ENCODE results near the gene ARRDC2. TPM values are rescaled to one million over a fixed set of nuclear protein-coding genes. Genes with fewer than 3 reads are reported as not detected.

ARRDC2 gene
- total RNA-seq, 1 donor from 2014 or later = 2.8 TPM

DNA sequence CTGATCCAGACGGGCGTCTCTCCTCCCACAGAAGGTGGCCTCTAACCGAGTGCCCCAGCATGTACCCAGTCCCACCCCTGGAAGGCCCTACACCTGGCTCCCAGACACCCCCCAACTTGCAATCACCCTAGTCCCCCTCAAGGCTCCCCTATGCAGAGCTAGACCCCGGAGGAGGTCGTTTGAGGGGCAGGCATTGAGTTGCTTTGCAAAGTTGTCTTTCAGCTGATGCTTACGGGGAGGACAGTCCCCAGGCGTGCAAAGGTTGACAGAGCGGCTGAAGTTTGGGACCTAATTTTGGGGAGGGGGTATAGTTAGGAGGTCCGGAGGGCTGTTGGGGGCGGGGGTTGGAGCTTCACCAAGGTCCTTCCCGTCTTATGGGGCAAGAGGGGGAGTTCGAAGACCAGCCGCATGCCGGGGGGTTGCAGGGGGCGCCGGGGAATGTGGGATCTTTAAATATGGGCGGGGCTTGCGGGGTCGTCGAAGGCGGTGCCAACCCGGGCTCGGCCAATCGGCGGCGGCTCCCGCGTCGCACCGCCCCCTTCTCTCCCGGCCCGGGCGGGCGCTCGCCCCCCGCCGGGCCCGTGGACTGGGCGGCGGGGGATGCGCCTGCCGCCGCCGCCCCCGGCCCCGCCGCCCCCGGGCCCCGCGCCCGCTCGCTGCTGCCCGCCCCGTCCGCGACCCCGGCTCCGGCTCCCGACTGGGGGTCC lies 41.3 kb upstream of the ARRDC2 start, which contains the start of gene KCNN1:
Gene KCNN1 (plus strand): TSS at position 558 of the 707 bp plus-strand sequence. CDS start 6,782 bp downstream, outside the sequence.
- TF ChIP-seq, protein P1, sequence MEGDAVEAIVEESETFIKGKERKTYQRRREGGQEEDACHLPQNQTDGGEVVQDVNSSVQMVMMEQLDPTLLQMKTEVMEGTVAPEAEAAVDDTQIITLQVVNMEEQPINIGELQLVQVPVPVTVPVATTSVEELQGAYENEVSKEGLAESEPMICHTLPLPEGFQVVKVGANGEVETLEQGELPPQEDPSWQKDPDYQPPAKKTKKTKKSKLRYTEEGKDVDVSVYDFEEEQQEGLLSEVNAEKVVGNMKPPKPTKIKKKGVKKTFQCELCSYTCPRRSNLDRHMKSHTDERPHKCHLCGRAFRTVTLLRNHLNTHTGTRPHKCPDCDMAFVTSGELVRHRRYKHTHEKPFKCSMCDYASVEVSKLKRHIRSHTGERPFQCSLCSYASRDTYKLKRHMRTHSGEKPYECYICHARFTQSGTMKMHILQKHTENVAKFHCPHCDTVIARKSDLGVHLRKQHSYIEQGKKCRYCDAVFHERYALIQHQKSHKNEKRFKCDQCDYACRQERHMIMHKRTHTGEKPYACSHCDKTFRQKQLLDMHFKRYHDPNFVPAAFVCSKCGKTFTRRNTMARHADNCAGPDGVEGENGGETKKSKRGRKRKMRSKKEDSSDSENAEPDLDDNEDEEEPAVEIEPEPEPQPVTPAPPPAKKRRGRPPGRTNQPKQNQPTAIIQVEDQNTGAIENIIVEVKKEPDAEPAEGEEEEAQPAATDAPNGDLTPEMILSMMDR (IDR thresholded peaks at IDR 0.05; ENCODE audit: unreplicated experiment) = no peak
- peak; percentile 46 for DNase-seq (ENCODE audit: low spot score)
- no peaks in the 10 kb centered on the region for H3K9me3 Mint-ChIP-seq (ENCODE audit: unreplicated experiment)
- peak within 1 kb of the TSS; percentile 94 for H3K4me3 Mint-ChIP-seq (ENCODE audit: unreplicated experiment)
- no peaks in the 10 kb centered on the region for H3K36me3 Mint-ChIP-seq (ENCODE audit: low read depth, unreplicated experiment)
- peaks cover 2% of the 10 kb centered on the region for H3K27me3 Mint-ChIP-seq (ENCODE audit: unreplicated experiment)
- peaks cover 15% of the 10 kb centered on the region for H3K4me1 Mint-ChIP-seq (ENCODE audit: unreplicated experiment)
- peak within 1 kb of the TSS; percentile 62 for H3K27ac Mint-ChIP-seq (ENCODE audit: unreplicated experiment)

DNA sequence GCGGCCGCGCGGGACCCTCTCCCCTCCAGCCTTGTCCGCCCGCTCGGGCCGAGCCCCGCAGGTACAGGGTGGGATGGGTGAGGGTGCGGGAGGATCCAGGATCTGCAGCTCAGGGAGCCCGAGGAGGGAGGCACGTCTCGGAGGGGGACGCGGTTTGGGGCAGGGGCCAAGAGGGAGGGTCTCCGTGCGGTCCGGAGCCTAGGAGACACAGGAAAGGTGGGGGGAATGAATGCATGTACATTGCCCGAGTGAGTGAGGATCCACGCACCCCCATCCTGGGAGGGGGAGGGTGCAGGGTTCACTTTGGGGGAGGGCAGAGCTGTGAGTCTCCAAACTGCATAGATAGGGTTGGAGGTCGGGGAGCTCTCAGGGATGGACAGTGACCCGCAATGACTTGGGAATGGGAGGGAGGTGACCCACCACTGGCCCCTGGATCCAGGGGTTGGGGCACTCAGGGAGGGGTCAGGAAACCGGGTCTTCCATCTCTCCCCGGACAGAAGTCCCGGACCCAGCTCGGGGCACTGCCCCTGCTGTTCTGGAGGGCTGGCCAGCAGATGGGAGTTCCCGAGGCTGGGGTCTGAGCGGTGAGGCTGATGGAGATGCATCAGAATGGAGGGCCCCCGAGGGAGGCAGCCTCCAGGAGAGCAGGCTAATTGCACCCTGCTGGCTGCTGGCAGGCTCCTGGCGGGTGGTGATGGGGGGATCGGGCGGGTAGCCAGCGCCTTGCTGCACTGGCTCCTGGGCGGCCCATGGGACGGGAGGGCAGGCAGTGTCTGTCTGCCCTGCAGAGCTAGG lies 40.5 kb upstream of the ARRDC2 start:
- Mint-ChIP-seq H3K4me3 (ENCODE audit: unreplicated experiment) (peak overlapping the region; percentile 94), H3K27me3 (ENCODE audit: unreplicated experiment) (peaks cover 2% of the 10 kb centered on the region), H3K36me3 (ENCODE audit: low read depth, unreplicated experiment) (no peaks in the 10 kb centered on the region), H3K27ac (ENCODE audit: unreplicated experiment) (no peak overlapping the region), H3K9me3 (ENCODE audit: unreplicated experiment) (no peaks in the 10 kb centered on the region), H3K4me1 (ENCODE audit: unreplicated experiment) (peaks cover 15% of the 10 kb centered on the region)
- no peak for DNase-seq (ENCODE audit: low spot score)
- TF ChIP-seq, protein P1 (IDR thresholded peaks at IDR 0.05; ENCODE audit: unreplicated experiment) = no peak

- TF ChIP-seq, protein P1 (IDR thresholded peaks at IDR 0.05; ENCODE audit: unreplicated experiment) = no peak
- DNase-seq (ENCODE audit: low spot score) = no peak
- H3K9me3 Mint-ChIP-seq (ENCODE audit: unreplicated experiment) = no peaks in the 10 kb centered on the region
- peaks cover 5% of the 10 kb centered on the region for H3K27me3 Mint-ChIP-seq (ENCODE audit: unreplicated experiment)
- peaks cover 5% of the 10 kb centered on the region for H3K36me3 Mint-ChIP-seq (ENCODE audit: low read depth, unreplicated experiment)
- H3K4me3 Mint-ChIP-seq (ENCODE audit: unreplicated experiment) = no peak overlapping the region
- H3K4me1 Mint-ChIP-seq (ENCODE audit: unreplicated experiment) = peaks cover 15% of the 10 kb centered on the region
- no peak overlapping the region for H3K27ac Mint-ChIP-seq (ENCODE audit: unreplicated experiment)
Observed at GRCh38 chr19:17968362-17968761, 39.6 kb upstream of the ARRDC2 start.

GRCh38 chr19:17969096-17969792 lies 38.7 kb upstream of the ARRDC2 start:
- no peak for DNase-seq (ENCODE audit: low spot score)
- Mint-ChIP-seq H3K4me3 (ENCODE audit: unreplicated experiment) (no peak overlapping the region), H3K9me3 (ENCODE audit: unreplicated experiment) (no peaks in the 10 kb centered on the region), H3K4me1 (ENCODE audit: unreplicated experiment) (peaks cover 15% of the 10 kb centered on the region), H3K27me3 (ENCODE audit: unreplicated experiment) (peaks cover 2% of the 10 kb centered on the region), H3K36me3 (ENCODE audit: low read depth, unreplicated experiment) (peaks cover 5% of the 10 kb centered on the region), H3K27ac (ENCODE audit: unreplicated experiment) (no peak overlapping the region)
- TF ChIP-seq, protein P1 (IDR thresholded peaks at IDR 0.05; ENCODE audit: unreplicated experiment) = no peak

All from endothelial cell (in vitro differentiated cells).